NCI-H460 (cell line): ENCODE measurements around the gene XPR1. TPM values are rescaled to one million over a fixed set of nuclear protein-coding genes. Genes with fewer than 3 reads are reported as not detected.
"Not testable (repeated sequence)": the region's sequence is repeated elsewhere in the genome, so short reads cannot be mapped to it uniquely, and the experiment has no call there.

Experiments used
- DNase-seq: peaks from one replicate; pipeline ENCODE4 v3.0.0-alpha.2; 2016; ENCODE audit warnings: low read depth; ENCODE audit errors: extremely low read depth
- total RNA-seq: library from RNA; depleted of rRNA; stranded (reverse); fragments of >200 nt; shearing (Covaris generic); gene quantifications from 2 replicates; pipeline ENCODE4 v1.2.3, GENCODE V29; 2014

Gene XPR1
- total RNA-seq, 1 experiment from 2014 or later = 92.9 TPM

GRCh38 chr1:180777072-180777689 is 145.4 kb downstream of the XPR1 start:
- no peak for DNase-seq

GRCh38 chr1:180778782-180779398 is 147.1 kb downstream of the XPR1 start:
- peak; percentile 23 for DNase-seq

GRCh38 chr1:180779584-180779983 is 147.8 kb downstream of the XPR1 start:
- DNase-seq = no peak

GRCh38 chr1:180781718-180782117 is 149.9 kb downstream of the XPR1 start:
- no peak for DNase-seq

- no peak for DNase-seq
Measured at GRCh38 chr1:180785291-180785690, 153.5 kb downstream of the XPR1 start.

GRCh38 chr1:180785887-180786286 is 154.1 kb downstream of the XPR1 start:
- DNase-seq = no peak

GRCh38 chr1:180786624-180787023 is 154.8 kb downstream of the XPR1 start:
- DNase-seq = peak; percentile 15

- no peak for DNase-seq
Measured at GRCh38 chr1:180787628-180788307, 155.9 kb downstream of the XPR1 start.

GRCh38 chr1:180789460-180789859 is 157.6 kb downstream of the XPR1 start:
- DNase-seq = no peak

- DNase-seq = not testable (repeated sequence)
Measured at GRCh38 chr1:180791152-180791551, 159.3 kb downstream of the XPR1 start.

- no peak for DNase-seq
Measured at GRCh38 chr1:180791806-180792205, 160.0 kb downstream of the XPR1 start.

GRCh38 chr1:180793451-180793850 is 161.6 kb downstream of the XPR1 start:
- DNase-seq = no peak

GRCh38 chr1:180796897-180797640 is 165.2 kb downstream of the XPR1 start:
- DNase-seq = no peak

GRCh38 chr1:180800945-180801344 is 169.1 kb downstream of the XPR1 start:
- DNase-seq = no peak

- DNase-seq = no peak
Measured at GRCh38 chr1:180802813-180803212, 171.0 kb downstream of the XPR1 start.

- no peak for DNase-seq
Measured at GRCh38 chr1:180805316-180805715, 173.5 kb downstream of the XPR1 start.

GRCh38 chr1:180811298-180811697 is 179.5 kb downstream of the XPR1 start:
- DNase-seq = no peak

GRCh38 chr1:180811886-180812285 is 180.1 kb downstream of the XPR1 start:
- no peak for DNase-seq

- no peak for DNase-seq
Measured at GRCh38 chr1:180814258-180814657, 182.4 kb downstream of the XPR1 start.

GRCh38 chr1:180815188-180815587 is 183.4 kb downstream of the XPR1 start:
- DNase-seq = no peak

- DNase-seq = no peak
Measured at GRCh38 chr1:180816132-180816531, 184.3 kb downstream of the XPR1 start.
